HepG2 (cell line): ENCODE data around the gene ESPN. TPM values are rescaled to one million over a fixed set of nuclear protein-coding genes. Genes with fewer than 3 reads are reported as not detected.

ENCODE experiments used
- ATAC-seq: fragments of 200-7000 bp; cut with Tn5 transposase; 3 replicates; pipeline ENCODE4 v1.9.1; 2020; ENCODE audit warnings: mild to moderate bottlenecking, moderate library complexity
- BruUV-seq: library from RNA; stranded (reverse); fragments of 400-500 nt; replicated peaks from 2 replicates; lab custom pipeline; 2021; lab: Mats Ljungman, UMichigan
- CTCF ChIA-PET: fragments of 300-600 bp; formaldehyde crosslinking; extraction: SDS; loops from one replicate; lab custom pipeline; 2021; ENCODE audit warnings: low total read pairs, inconsistent platforms, low intra/inter-chr PET ratio; lab: Yijun Ruan, JAX
- POLR2A ChIA-PET: fragments of 350-600 bp; sonication (Branson Sonifier 250); formaldehyde crosslinking; loops from one replicate; lab custom pipeline; 2020; ENCODE audit warnings: antibody characterized with exemption, inconsistent platforms; lab: Yijun Ruan, JAX
- DNase-seq: peaks from one replicate; pipeline ENCODE4 v3.0.0-alpha.2; 2015; ENCODE audit warnings: low spot score
- FAIRE-seq: peaks from 3 replicates; lab custom pipeline; 2011; peaks lifted over from hg19 to GRCh38; lab: Jason Lieb, UNC
- H2AFZ ChIP-seq: one replicate; pipeline ENCODE4 v1.6.1; 2011; ENCODE audit warnings: low read length, inconsistent platforms
- H3K27ac ChIP-seq: fragments of 300-600 bp; 3 replicates; pipeline ENCODE4 v1.8.0; 2011; ENCODE audit warnings: mixed run types, mild to moderate bottlenecking, mixed read lengths, low read length, inconsistent platforms; ENCODE audit not compliant: insufficient read depth; ENCODE audit errors: extremely low read length
- H3K27me3 ChIP-seq, 2 experiments: fragments of 200-600 bp in 1 of 2; 2 replicates in 1 of 2; 3 replicates in 1 of 2; pipeline versions ENCODE4 v1.6.0 to v1.8.0; 2011; ENCODE audit warnings: low read length in 2 of 2, mild to moderate bottlenecking in 2 of 2, moderate library complexity in 2 of 2, inconsistent platforms in 1 of 2; ENCODE audit not compliant: insufficient read depth in 2 of 2, control insufficient read depth in 1 of 2
- H3K36me3 ChIP-seq, 2 experiments: fragments of 200-600 bp in 1 of 2; replicated peaks in 1 of 2; 2 replicates in 1 of 2; 3 replicates in 1 of 2; pipeline versions ENCODE4 v1.5.1 to v1.8.0; 2011; ENCODE audit warnings: low read length in 2 of 2, inconsistent platforms in 1 of 2; ENCODE audit not compliant: insufficient read depth in 2 of 2, control insufficient read depth in 1 of 2
- H3K4me1 ChIP-seq: 2 replicates; pipeline ENCODE4 v1.5.1; 2012; ENCODE audit warnings: low read length, inconsistent platforms; ENCODE audit not compliant: insufficient read depth
- H3K4me2 ChIP-seq: 2 replicates; pipeline ENCODE4 v1.6.0; 2011; ENCODE audit warnings: low read depth, low read length, inconsistent platforms
- H3K4me3 ChIP-seq, 3 experiments: fragments of 200-600 bp in 1 of 3; sonication (generic), shearing (Covaris generic) in 1 of 3; replicated peaks in 1 of 3; 2 replicates each; pipeline ENCODE4 v1.5.1; 2011 to 2016; ENCODE audit warnings: low read length in 3 of 3, inconsistent platforms in 2 of 3, low read depth in 2 of 3, mild to moderate bottlenecking in 2 of 3, control low read depth in 1 of 3, mixed read lengths in 1 of 3; ENCODE audit not compliant: insufficient read depth in 1 of 3
- H3K79me2 ChIP-seq: one replicate; pipeline ENCODE4 v1.6.1; 2011; ENCODE audit warnings: low read length, inconsistent platforms; ENCODE audit not compliant: insufficient read depth
- H3K9ac ChIP-seq: 2 replicates; pipeline ENCODE4 v1.6.0; 2011; ENCODE audit warnings: mild to moderate bottlenecking, low read depth, low read length, inconsistent platforms; ENCODE audit not compliant: insufficient read depth
- H3K9me3 ChIP-seq: 2 replicates; pipeline ENCODE4 v1.5.1; 2012; ENCODE audit warnings: mild to moderate bottlenecking, low read length
- H4K20me1 ChIP-seq: 2 replicates; pipeline ENCODE4 v1.6.0; 2011; ENCODE audit warnings: inconsistent platforms, mild to moderate bottlenecking, low read length, moderate library complexity; ENCODE audit not compliant: insufficient read depth
- ARID2 ChIP-seq: sonication (generic); formaldehyde crosslinking; IDR thresholded peaks from 2 replicates; pipeline ENCODE4 v1.8.1; 2022; ENCODE audit warnings: mild to moderate bottlenecking, missing genetic modification reagents, borderline replicate concordance
- CENPT ChIP-seq: sonication (generic); formaldehyde crosslinking; IDR thresholded peaks from 2 replicates; pipeline ENCODE4 v1.8.0; 2022; ENCODE audit warnings: low read depth, mild to moderate bottlenecking, moderate library complexity, missing genetic modification reagents
- FOSL2 ChIP-seq: sonication (generic); formaldehyde crosslinking; IDR thresholded peaks from 2 replicates; pipeline ENCODE4 v1.4.0; 2020; ENCODE audit warnings: missing genetic modification reagents
- FOXC1 ChIP-seq: sonication (generic); formaldehyde crosslinking; IDR thresholded peaks from 2 replicates; pipeline ENCODE4 v1.8.0; 2022; ENCODE audit warnings: mild to moderate bottlenecking, missing genetic modification reagents, borderline replicate concordance
- NFRKB ChIP-seq: fragments of 450-650 bp; IDR thresholded peaks from 2 replicates; pipeline ENCODE4 v1.6.1; 2017
- ONECUT2 ChIP-seq: sonication (generic); formaldehyde crosslinking; IDR thresholded peaks from 2 replicates; pipeline ENCODE4 v1.4.0; 2020; ENCODE audit warnings: missing genetic modification reagents
- RAD51 ChIP-seq: fragments of 450-650 bp; IDR thresholded peaks from 2 replicates; pipeline ENCODE4 v1.6.1; 2016; ENCODE audit warnings: borderline replicate concordance
- TBX2 ChIP-seq: sonication (generic); formaldehyde crosslinking; IDR thresholded peaks from 2 replicates; pipeline ENCODE4 v1.5.0; 2020; ENCODE audit warnings: missing genetic modification reagents, mild to moderate bottlenecking, borderline replicate concordance
- ZC3H4 ChIP-seq: sonication (generic); formaldehyde crosslinking; IDR thresholded peaks from 2 replicates; pipeline ENCODE4 v1.4.0; 2020; ENCODE audit warnings: missing genetic modification reagents, borderline replicate concordance
- ZMYM3 ChIP-seq: sonication (generic); formaldehyde crosslinking; IDR thresholded peaks from 2 replicates; pipeline ENCODE4 v1.5.1; 2020; ENCODE audit warnings: mild to moderate bottlenecking, missing genetic modification reagents
- ZNF263 ChIP-seq: sonication (generic); formaldehyde crosslinking; IDR thresholded peaks from 2 replicates; pipeline ENCODE4 v1.4.0; 2020; ENCODE audit warnings: missing genetic modification reagents
- ZNF512 ChIP-seq: sonication (generic); formaldehyde crosslinking; IDR thresholded peaks from 2 replicates; pipeline ENCODE4 v1.4.0; 2020; ENCODE audit warnings: mild to moderate bottlenecking, missing genetic modification reagents
- ZNF607 ChIP-seq: sonication (generic); formaldehyde crosslinking; IDR thresholded peaks from 2 replicates; pipeline ENCODE4 v1.5.1; 2020; ENCODE audit warnings: missing genetic modification reagents, mild to moderate bottlenecking, borderline replicate concordance
- ZNF652 ChIP-seq: IDR thresholded peaks from 2 replicates; pipeline ENCODE4 v1.6.1; 2016; ENCODE audit warnings: low read depth, borderline replicate concordance
- WGBS: methylation state at CpG from one replicate; pipeline ENCODE4 v1.1.6; 2017; ENCODE audit warnings: low lambda C conversion rate; 5-methylcytosine and 5-hydroxymethylcytosine counted together
- in situ Hi-C: cut with HindIII; loops from 2 replicates; pipeline ENCODE4 v1.10.0; 2017; ENCODE audit warnings: low pct_unique_long_range_greater_than_20kb; ENCODE audit not compliant: extremely low pct_ligation_motif_present
- intact Hi-C: fragments of 100-400 bp; cut with micrococcal nuclease; formaldehyde crosslinking; loops from one replicate; pipeline ENCODE4 v1.10.0; 2022; ENCODE audit not compliant: unreplicated experiment
- polyA plus RNA-seq, 8 experiments: library from polyadenylated mRNA; depleted of rRNA in 3 of 8; stranded (reverse) in 7 of 8; unstranded in 1 of 8; fragments of >200 nt; fragmentation: Illumina TruSeq in 4 of 8; extraction: Trizol in 4 of 8; gene quantifications; 2 replicates each; pipeline versions ENCODE4 v1.2.1 to v1.2.3, GENCODE V29; 2011 to 2016; ENCODE audit warnings: low read depth in 4 of 8, missing spikeins in 1 of 8, mixed read lengths in 1 of 8; ENCODE audit not compliant: insufficient read depth in 1 of 8
- total RNA-seq, 5 experiments: library from RNA; depleted of rRNA; stranded (reverse); fragments of >200 nt; fragmentation: Illumina TruSeq; extraction: Trizol; gene quantifications; 2 replicates each; pipeline ENCODE4 v1.2.3, GENCODE V29; 2016; ENCODE audit warnings: low read depth in 1 of 5
- TF ChIP-seq, protein P1 (sequence below): sonication (generic); formaldehyde crosslinking; IDR thresholded peaks from 2 replicates; pipeline ENCODE4 v1.4.0; 2020; ENCODE audit warnings: missing genetic modification reagents
- TF ChIP-seq, protein P2 (sequence below): sonication (generic); formaldehyde crosslinking; IDR thresholded peaks from 2 replicates; pipeline ENCODE4 v1.4.0; 2020; ENCODE audit warnings: low read depth, missing genetic modification reagents

The ESPN gene
- total and polyA plus RNA-seq, 2 of the 13 experiments (the other 11 are each of a cell fraction or from before 2014, with no cell fraction given): 48.6 to 54.2 TPM

GRCh38 chr1:6491081-6491449 is 66.5 kb downstream of the ESPN start (continued):
- no peak for TF ChIP-seq FOXC1 (CRISPR knock-in tag)
- TF ChIP-seq ZNF607 (CRISPR knock-in tag): 0 out of 2 replicates have a peak, but pooled peaks have one; percentile 2
- no peak for TF ChIP-seq TBX2
- TF ChIP-seq NFRKB: no peak
- 0 out of 2 replicates have a peak, but pooled peaks have one; percentile 12 for TF ChIP-seq ARID2 (CRISPR knock-in tag)
- TF ChIP-seq CENPT (CRISPR knock-in tag): no peak
- no peak for TF ChIP-seq ZNF512 (CRISPR knock-in tag)
- no peak for TF ChIP-seq ONECUT2 (CRISPR knock-in tag)
- TF ChIP-seq RAD51: no peak

DNA sequence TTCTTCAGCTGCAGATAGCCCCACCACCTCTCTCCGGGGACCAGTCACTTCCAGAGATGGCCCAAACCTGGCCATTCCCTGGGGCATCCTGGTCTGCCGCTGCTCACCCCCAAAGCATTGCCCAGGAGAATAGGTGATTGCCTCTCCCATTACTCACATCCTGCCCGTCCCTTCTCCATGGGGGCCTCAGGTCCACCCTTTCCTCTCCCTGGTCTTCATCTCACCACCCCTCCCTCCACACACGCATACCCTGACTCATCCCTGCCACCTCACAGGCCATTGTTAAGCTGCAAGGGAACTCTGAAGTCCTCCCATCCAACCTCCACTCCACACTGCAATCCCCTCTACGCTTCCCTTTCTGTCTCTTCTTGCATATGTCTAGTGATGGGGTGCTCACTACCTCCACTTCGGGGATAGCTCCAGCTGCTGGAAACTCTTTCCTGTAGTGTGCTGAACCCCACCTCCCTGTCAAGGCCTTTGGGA is 66.9 kb downstream of the ESPN start, which contains the start of gene PLEKHG5:
TSS of gene PLEKHG5 (minus strand) at position 188 of the 483 bp plus-strand sequence. CDS start 14,096 bp downstream, outside the sequence.
- POLR2A ChIA-PET: interaction anchor here (1.0 to 2.9 kb wide), 5 partner anchors 8 to 155 kb away, joined by 3 to 13 read pairs (median 5); partner anchors contain the start of genes NOL9 and TAS1R1
- peak; percentile 4; the same call in 2 of the 3 replicates for ATAC-seq
- TF ChIP-seq FOXC1 (CRISPR knock-in tag) (no peak), ZNF652 (CRISPR knock-in tag) (peak; percentile 24; the same call in 1 of the 2 replicates), ZC3H4 (CRISPR knock-in tag) (0 out of 2 replicates have a peak, but pooled peaks have one; percentile 32), ZNF263 (CRISPR knock-in tag) (peak; percentile 95), ZMYM3 (0 out of 2 replicates have a peak, but pooled peaks have one; percentile 35), FOSL2 (peak; percentile 76)
- TF ChIP-seq, protein P1, sequence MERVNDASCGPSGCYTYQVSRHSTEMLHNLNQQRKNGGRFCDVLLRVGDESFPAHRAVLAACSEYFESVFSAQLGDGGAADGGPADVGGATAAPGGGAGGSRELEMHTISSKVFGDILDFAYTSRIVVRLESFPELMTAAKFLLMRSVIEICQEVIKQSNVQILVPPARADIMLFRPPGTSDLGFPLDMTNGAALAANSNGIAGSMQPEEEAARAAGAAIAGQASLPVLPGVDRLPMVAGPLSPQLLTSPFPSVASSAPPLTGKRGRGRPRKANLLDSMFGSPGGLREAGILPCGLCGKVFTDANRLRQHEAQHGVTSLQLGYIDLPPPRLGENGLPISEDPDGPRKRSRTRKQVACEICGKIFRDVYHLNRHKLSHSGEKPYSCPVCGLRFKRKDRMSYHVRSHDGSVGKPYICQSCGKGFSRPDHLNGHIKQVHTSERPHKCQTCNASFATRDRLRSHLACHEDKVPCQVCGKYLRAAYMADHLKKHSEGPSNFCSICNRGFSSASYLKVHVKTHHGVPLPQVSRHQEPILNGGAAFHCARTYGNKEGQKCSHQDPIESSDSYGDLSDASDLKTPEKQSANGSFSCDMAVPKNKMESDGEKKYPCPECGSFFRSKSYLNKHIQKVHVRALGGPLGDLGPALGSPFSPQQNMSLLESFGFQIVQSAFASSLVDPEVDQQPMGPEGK (CRISPR knock-in tag): 0 out of 2 replicates have a peak, but pooled peaks have one; percentile 32
- TF ChIP-seq, protein P2, sequence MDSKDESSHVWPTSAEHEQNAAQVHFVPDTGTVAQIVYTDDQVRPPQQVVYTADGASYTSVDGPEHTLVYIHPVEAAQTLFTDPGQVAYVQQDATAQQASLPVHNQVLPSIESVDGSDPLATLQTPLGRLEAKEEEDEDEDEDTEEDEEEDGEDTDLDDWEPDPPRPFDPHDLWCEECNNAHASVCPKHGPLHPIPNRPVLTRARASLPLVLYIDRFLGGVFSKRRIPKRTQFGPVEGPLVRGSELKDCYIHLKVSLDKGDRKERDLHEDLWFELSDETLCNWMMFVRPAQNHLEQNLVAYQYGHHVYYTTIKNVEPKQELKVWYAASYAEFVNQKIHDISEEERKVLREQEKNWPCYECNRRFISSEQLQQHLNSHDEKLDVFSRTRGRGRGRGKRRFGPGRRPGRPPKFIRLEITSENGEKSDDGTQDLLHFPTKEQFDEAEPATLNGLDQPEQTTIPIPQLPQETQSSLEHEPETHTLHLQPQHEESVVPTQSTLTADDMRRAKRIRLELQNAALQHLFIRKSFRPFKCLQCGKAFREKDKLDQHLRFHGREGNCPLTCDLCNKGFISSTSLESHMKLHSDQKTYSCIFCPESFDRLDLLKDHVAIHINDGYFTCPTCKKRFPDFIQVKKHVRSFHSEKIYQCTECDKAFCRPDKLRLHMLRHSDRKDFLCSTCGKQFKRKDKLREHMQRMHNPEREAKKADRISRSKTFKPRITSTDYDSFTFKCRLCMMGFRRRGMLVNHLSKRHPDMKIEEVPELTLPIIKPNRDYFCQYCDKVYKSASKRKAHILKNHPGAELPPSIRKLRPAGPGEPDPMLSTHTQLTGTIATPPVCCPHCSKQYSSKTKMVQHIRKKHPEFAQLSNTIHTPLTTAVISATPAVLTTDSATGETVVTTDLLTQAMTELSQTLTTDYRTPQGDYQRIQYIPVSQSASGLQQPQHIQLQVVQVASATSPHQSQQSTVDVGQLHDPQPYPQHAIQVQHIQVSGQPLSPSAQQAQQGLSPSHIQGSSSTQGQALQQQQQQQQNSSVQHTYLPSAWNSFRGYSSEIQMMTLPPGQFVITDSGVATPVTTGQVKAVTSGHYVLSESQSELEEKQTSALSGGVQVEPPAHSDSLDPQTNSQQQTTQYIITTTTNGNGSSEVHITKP (CRISPR knock-in tag): peak; percentile 23; the same call in 1 of the 2 replicates

More for the DNA sequence above, 66.9 kb downstream of the ESPN start, which contains the start of gene PLEKHG5:
- in situ Hi-C loops (loop anchor here (25.0 kb wide), 1 partner anchor 721 kb away; no protein-coding TSS in a partner anchor), intact Hi-C loops (no loop called here)
- H3K27me3 ChIP-seq: no peaks in the 10 kb centered on the region; a peak in 1 of 5 replicates
- no peaks in the 10 kb centered on the region for H4K20me1 ChIP-seq
- H3K4me3 ChIP-seq: peak within 1 kb of the TSS; percentile 88 to 99 (median 89)
- H3K36me3 ChIP-seq: no peaks in the 10 kb centered on the region
- peak within 1 kb of the TSS; percentile 76 for H3K9ac ChIP-seq
- no peak within 1 kb of the TSS for H2AFZ ChIP-seq
- peak; percentile 43 for FAIRE-seq
- H3K9me3 ChIP-seq: no peaks in the 10 kb centered on the region
- peak; percentile 59 for DNase-seq
- no TSS peak for BruUV-seq
- no peaks in the 10 kb centered on the region for H3K79me2 ChIP-seq
- CTCF ChIA-PET: no interaction called here
- peak within 1 kb of the TSS; percentile 97 for H3K4me2 ChIP-seq
- H3K4me1 ChIP-seq: peaks cover 47% of the 10 kb centered on the region
- H3K27ac ChIP-seq: peak within 1 kb of the TSS; percentile 59
- 13% methylated on average over 6 of the region's 6 CpGs for WGBS
